ENCODE results near the gene CUX1.

Gene CUX1

DNA sequence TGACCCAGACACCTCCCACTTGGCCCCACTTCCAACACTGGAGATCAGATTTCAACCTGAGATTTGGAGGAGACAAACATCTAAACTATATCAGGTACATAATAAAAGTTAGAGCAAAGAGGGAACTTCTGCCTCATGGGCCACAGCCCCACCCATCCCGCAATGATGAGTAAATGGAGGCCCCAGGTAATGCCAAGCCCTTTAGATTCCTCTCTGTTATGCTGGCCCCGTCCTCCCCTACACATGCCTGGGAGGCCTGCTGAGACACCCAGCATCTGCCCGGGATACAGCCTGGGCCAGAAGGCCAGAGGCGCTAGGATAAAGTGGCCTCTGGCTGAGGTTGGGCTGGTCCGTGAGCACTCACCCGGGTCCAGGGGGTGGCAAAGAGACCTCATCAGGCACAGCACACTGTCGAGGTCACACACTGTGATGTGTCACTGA lies 283.7 kb downstream of the CUX1 start:
- TF ChIP-seq POLR2AphosphoS5 (IDR thresholded peaks at IDR 0.05; ENCODE audit: low read depth) (no peak), SPI1 (IDR thresholded peaks at IDR 0.05; ENCODE audit: borderline replicate concordance, low read depth) (no peak), GABPA (IDR thresholded peaks at IDR 0.05; ENCODE audit: low read depth) (no peak)
- TF ChIP-seq, protein P1, sequence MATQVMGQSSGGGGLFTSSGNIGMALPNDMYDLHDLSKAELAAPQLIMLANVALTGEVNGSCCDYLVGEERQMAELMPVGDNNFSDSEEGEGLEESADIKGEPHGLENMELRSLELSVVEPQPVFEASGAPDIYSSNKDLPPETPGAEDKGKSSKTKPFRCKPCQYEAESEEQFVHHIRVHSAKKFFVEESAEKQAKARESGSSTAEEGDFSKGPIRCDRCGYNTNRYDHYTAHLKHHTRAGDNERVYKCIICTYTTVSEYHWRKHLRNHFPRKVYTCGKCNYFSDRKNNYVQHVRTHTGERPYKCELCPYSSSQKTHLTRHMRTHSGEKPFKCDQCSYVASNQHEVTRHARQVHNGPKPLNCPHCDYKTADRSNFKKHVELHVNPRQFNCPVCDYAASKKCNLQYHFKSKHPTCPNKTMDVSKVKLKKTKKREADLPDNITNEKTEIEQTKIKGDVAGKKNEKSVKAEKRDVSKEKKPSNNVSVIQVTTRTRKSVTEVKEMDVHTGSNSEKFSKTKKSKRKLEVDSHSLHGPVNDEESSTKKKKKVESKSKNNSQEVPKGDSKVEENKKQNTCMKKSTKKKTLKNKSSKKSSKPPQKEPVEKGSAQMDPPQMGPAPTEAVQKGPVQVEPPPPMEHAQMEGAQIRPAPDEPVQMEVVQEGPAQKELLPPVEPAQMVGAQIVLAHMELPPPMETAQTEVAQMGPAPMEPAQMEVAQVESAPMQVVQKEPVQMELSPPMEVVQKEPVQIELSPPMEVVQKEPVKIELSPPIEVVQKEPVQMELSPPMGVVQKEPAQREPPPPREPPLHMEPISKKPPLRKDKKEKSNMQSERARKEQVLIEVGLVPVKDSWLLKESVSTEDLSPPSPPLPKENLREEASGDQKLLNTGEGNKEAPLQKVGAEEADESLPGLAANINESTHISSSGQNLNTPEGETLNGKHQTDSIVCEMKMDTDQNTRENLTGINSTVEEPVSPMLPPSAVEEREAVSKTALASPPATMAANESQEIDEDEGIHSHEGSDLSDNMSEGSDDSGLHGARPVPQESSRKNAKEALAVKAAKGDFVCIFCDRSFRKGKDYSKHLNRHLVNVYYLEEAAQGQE (IDR thresholded peaks at IDR 0.05; ENCODE audit: insufficient replicate concordance, low read depth): no peak
- TF ChIP-seq, protein P2, sequence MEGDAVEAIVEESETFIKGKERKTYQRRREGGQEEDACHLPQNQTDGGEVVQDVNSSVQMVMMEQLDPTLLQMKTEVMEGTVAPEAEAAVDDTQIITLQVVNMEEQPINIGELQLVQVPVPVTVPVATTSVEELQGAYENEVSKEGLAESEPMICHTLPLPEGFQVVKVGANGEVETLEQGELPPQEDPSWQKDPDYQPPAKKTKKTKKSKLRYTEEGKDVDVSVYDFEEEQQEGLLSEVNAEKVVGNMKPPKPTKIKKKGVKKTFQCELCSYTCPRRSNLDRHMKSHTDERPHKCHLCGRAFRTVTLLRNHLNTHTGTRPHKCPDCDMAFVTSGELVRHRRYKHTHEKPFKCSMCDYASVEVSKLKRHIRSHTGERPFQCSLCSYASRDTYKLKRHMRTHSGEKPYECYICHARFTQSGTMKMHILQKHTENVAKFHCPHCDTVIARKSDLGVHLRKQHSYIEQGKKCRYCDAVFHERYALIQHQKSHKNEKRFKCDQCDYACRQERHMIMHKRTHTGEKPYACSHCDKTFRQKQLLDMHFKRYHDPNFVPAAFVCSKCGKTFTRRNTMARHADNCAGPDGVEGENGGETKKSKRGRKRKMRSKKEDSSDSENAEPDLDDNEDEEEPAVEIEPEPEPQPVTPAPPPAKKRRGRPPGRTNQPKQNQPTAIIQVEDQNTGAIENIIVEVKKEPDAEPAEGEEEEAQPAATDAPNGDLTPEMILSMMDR (IDR thresholded peaks at IDR 0.05; ENCODE audit: insufficient read depth, low read length): no peak
- no peak overlapping the region for H3K27ac ChIP-seq (replicated peaks)

DNA sequence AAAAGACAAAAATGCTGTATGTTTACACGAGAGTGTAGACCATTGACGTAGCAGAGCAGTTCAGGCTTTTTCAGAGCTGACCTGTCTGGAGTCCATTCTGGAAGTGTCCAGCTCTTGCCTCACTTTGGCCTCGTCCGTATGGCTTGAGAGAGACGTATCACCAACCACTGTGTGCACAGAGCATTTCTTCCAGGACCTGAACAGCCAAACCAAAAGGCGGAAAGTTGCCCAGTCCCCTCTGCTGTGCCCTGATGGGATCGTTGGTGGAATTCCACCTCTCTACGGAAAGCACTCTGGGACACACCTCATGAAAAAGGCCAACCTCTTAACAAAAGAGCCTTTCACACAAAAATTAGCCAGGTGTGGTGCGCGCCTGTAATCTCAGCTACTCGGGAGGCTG lies 284.5 kb downstream of the CUX1 start:
- H3K4me3 ChIP-seq (replicated peaks; ENCODE audit: insufficient read depth, low read length): no peak overlapping the region
- DNase-seq (ENCODE audit: low read depth in 1 of 2, low spot score in 1 of 2): no peak
- H3K27me3 ChIP-seq (ENCODE audit: insufficient read depth, poor library complexity, severe bottlenecking): no peaks in the 10 kb centered on the region
- TF ChIP-seq GABPA (IDR thresholded peaks at IDR 0.05; ENCODE audit: low read depth): no peak
- TF ChIP-seq POLR2AphosphoS5 (IDR thresholded peaks at IDR 0.05; ENCODE audit: low read depth): no peak
- no peak for TF ChIP-seq SPI1 (IDR thresholded peaks at IDR 0.05; ENCODE audit: borderline replicate concordance, low read depth)
- TF ChIP-seq, protein P2 (IDR thresholded peaks at IDR 0.05; ENCODE audit: insufficient read depth, low read length): no peak
- TF ChIP-seq, protein P1 (IDR thresholded peaks at IDR 0.05; ENCODE audit: insufficient replicate concordance, low read depth): no peak
- no peak overlapping the region for H3K27ac ChIP-seq (replicated peaks)

More for the DNA sequence above, 283.7 kb downstream of the CUX1 start:
- Histone ChIP-seq H3K4me3 (replicated peaks; ENCODE audit: insufficient read depth, low read length) (no peak overlapping the region), H3K27me3 (ENCODE audit: insufficient read depth, poor library complexity, severe bottlenecking) (no peaks in the 10 kb centered on the region)
- no peak for DNase-seq (ENCODE audit: low read depth in 1 of 2, low spot score in 1 of 2)

DNA sequence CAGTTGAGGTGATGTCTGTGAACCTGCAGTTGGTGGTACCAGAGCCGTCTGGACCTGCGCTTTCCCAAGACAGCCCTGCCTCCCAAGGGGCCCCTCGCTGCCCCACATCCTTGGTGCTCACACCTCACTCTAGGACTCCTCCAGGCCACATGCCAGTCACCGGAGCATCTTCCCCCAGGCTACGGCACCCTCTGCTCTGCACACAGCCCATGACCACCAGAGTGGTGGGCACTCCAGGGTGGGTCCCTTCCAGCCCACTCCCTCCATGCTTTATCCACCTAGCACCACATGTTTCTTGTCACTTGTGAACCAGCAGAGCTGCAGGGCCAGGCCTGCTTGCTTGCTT lies 285.6 kb downstream of the CUX1 start:
- Histone ChIP-seq H3K27ac (replicated peaks) (no peak overlapping the region), H3K27me3 (ENCODE audit: insufficient read depth, poor library complexity, severe bottlenecking) (no peaks in the 10 kb centered on the region), H3K4me3 (replicated peaks; ENCODE audit: insufficient read depth, low read length) (no peak overlapping the region)
- no peak for DNase-seq (ENCODE audit: low read depth in 1 of 2, low spot score in 1 of 2)
- TF ChIP-seq, protein P2 (IDR thresholded peaks at IDR 0.05; ENCODE audit: insufficient read depth, low read length): no peak
- no peak for TF ChIP-seq SPI1 (IDR thresholded peaks at IDR 0.05; ENCODE audit: borderline replicate concordance, low read depth)
- TF ChIP-seq POLR2AphosphoS5 (IDR thresholded peaks at IDR 0.05; ENCODE audit: low read depth): no peak
- TF ChIP-seq, protein P1 (IDR thresholded peaks at IDR 0.05; ENCODE audit: insufficient replicate concordance, low read depth): no peak
- no peak for TF ChIP-seq GABPA (IDR thresholded peaks at IDR 0.05; ENCODE audit: low read depth)

All from HL-60 (cell line).